Lung (tissue), 12 donors: Measurements from ENCODE around the gene CHRND. TPM values are rescaled to one million over a fixed set of nuclear protein-coding genes. Genes with fewer than 3 reads are reported as not detected.

Source experiments
- ATAC-seq: fragments of 200-7000 bp; cut with Tn5 transposase; one replicate; pipeline ENCODE4 v1.9.1; 2020; ENCODE audit warnings: moderate number of reproducible peaks; ENCODE audit not compliant: insufficient read depth, low FRiP score
- DNase-seq, 3 donors: peaks; one replicate each; pipeline ENCODE4 v3.0.0-alpha.2; 2013 to 2017
- H3K27ac ChIP-seq, 2 donors: one replicate each; pipeline ENCODE4 v1.5.1; 2013; ENCODE audit warnings: mild to moderate bottlenecking in 2 of 2, moderate library complexity in 2 of 2, control low read depth in 1 of 2, inconsistent platforms in 1 of 2, low read depth in 1 of 2, low read length in 1 of 2
- H3K27me3 ChIP-seq, 3 donors: one replicate each; pipeline ENCODE4 v1.5.1; 2013; ENCODE audit warnings: low read length in 2 of 3; ENCODE audit not compliant: control insufficient read depth in 3 of 3, insufficient read depth in 3 of 3
- H3K36me3 ChIP-seq, 4 donors: one replicate each; pipeline ENCODE4 v1.5.1; 2013; ENCODE audit warnings: low read length in 4 of 4, mild to moderate bottlenecking in 1 of 4, moderate library complexity in 1 of 4; ENCODE audit not compliant: control insufficient read depth in 4 of 4, insufficient read depth in 4 of 4
- H3K4me1 ChIP-seq, 5 donors: one replicate each; pipeline ENCODE4 v1.5.1; 2013; ENCODE audit warnings: low read length in 5 of 5, mild to moderate bottlenecking in 2 of 5, moderate library complexity in 1 of 5; ENCODE audit not compliant: control insufficient read depth in 5 of 5, insufficient read depth in 5 of 5
- H3K4me3 ChIP-seq: one replicate; pipeline ENCODE4 v1.5.1; 2013; ENCODE audit warnings: mild to moderate bottlenecking, control low read depth, moderate library complexity
- H3K9ac ChIP-seq, 2 donors: one replicate each; pipeline ENCODE4 v1.5.1; 2013; ENCODE audit warnings: low read length in 2 of 2, control low read depth in 1 of 2; ENCODE audit not compliant: insufficient read depth in 1 of 2
- H3K9me3 ChIP-seq, 4 donors: one replicate each; pipeline ENCODE4 v1.5.1; 2013; ENCODE audit warnings: low read length in 3 of 4, mild to moderate bottlenecking in 1 of 4, moderate library complexity in 1 of 4; ENCODE audit not compliant: control insufficient read depth in 4 of 4, insufficient read depth in 3 of 4
- CTCF ChIP-seq: IDR thresholded peaks from 2 replicates; pipeline ENCODE4 v1.5.1; 2012; ENCODE audit warnings: mild to moderate bottlenecking; ENCODE audit errors: control extremely low read depth, extremely low read depth
- WGBS, 2 donors: extraction: QIAGEN DNeasy Blood & Tissue Kit; methylation state at CpG; one replicate each; pipeline ENCODE4 v1.1.7; 2013; 5-methylcytosine and 5-hydroxymethylcytosine counted together
- polyA plus RNA-seq, 2 donors: library from polyadenylated mRNA; stranded (reverse); fragments of 200-250 nt; gene quantifications; one replicate each; pipeline ENCODE4 v1.2.1, GENCODE V29; 2013
- total RNA-seq, 2 donors: library from RNA; depleted of rRNA in 1 of 2; stranded (reverse); fragments of >200 nt in 1 of 2; gene quantifications; one replicate each; pipeline ENCODE4 v1.2.1, GENCODE V29; 2014 to 2021
- donor health status: control.
- donor health status: control.
- donor health status: Bipolar disorder and iron deficiency.
- donor health status: healthy.
- donor health status: DM: yes; HTN: yes; CAD: no.

Gene CHRND
- total and polyA plus RNA-seq, 4 donors, result not detected

GRCh38 chr2:232581725-232582124, 55.8 kb downstream of the CHRND start:
- Histone ChIP-seq H3K27me3 (no peaks in the 10 kb centered on the region), H3K4me3 (no peak overlapping the region), H3K36me3 (peaks cover 4 to 20% (median 15%) of the 10 kb centered on the region in 4 donors), H3K27ac (no peak overlapping the region), H3K9ac (no peak overlapping the region), H3K9me3 (no peaks in the 10 kb centered on the region), H3K4me1 (peaks cover 0 to 14% (median 0%) of the 10 kb centered on the region in 5 donors)
- ATAC-seq, result no peak
- no peak for TF ChIP-seq CTCF
- no peak for DNase-seq

- Histone ChIP-seq H3K27ac (no peak overlapping the region), H3K4me1 (peaks cover 0 to 8% (median 0%) of the 10 kb centered on the region in 5 donors), H3K4me3 (no peak overlapping the region), H3K9me3 (no peaks in the 10 kb centered on the region), H3K36me3 (peaks cover 0 to 16% (median 12%) of the 10 kb centered on the region in 4 donors), H3K9ac (no peak overlapping the region), H3K27me3 (no peaks in the 10 kb centered on the region)
- no peak for ATAC-seq
- 79 to 92% methylated on average over 6 of the region's 6 CpGs for WGBS, 2 donors
- TF ChIP-seq CTCF, result no peak
- peak in 1 of 3 donors; percentile 13 for DNase-seq
Observed at GRCh38 chr2:232584238-232584637, 58.3 kb downstream of the CHRND start.

Other genes with a start within 250 kb of the CHRND start
- gene ALPP, start 147.4 kb upstream of the CHRND start, total RNA-seq, result 10 to 100 TPM in 1 of 2 donors, 1 to 10 TPM in 1; 7.0 to 25.8 TPM
- gene ALPP, start 147.4 kb upstream of the CHRND start, polyA plus RNA-seq, result 10 to 100 TPM in 1 of 2 donors, 1 to 10 TPM in 1; 7.4 to 15.5 TPM
- 1 to 10 TPM; 1.0 to 1.2 TPM for gene ALPG, start 119.3 kb upstream of the CHRND start, total RNA-seq
- gene ALPG, start 119.3 kb upstream of the CHRND start, polyA plus RNA-seq, result under 1 TPM; 0.14 to 0.76 TPM
- gene ALPI, start 70.0 kb upstream of the CHRND start, total RNA-seq, result not detected
- gene ALPI, start 70.0 kb upstream of the CHRND start, polyA plus RNA-seq, result not detected
- under 1 TPM; 0.09 to 0.31 TPM for gene ECEL1, start 38.3 kb upstream of the CHRND start, total RNA-seq
- under 1 TPM; 0.14 to 0.35 TPM for gene ECEL1, start 38.3 kb upstream of the CHRND start, polyA plus RNA-seq
- gene PRSS56, start 5.8 kb upstream of the CHRND start, total RNA-seq, result not detected
- gene PRSS56, start 5.8 kb upstream of the CHRND start, polyA plus RNA-seq, result not detected
- gene CHRNG, start 13.5 kb downstream of the CHRND start, total RNA-seq, result not detected
- not detected for gene CHRNG, start 13.5 kb downstream of the CHRND start, polyA plus RNA-seq
- 1 to 10 TPM; 3.5 to 6.0 TPM for gene TIGD1, start 24.4 kb downstream of the CHRND start, total RNA-seq
- 1 to 10 TPM; 2.0 to 5.5 TPM for gene TIGD1, start 24.4 kb downstream of the CHRND start, polyA plus RNA-seq
- gene EIF4E2, start 24.5 kb downstream of the CHRND start, total RNA-seq, result 10 to 100 TPM; 43.7 to 63.6 TPM
- 10 to 100 TPM; 68.3 to 77.7 TPM for gene EIF4E2, start 24.5 kb downstream of the CHRND start, polyA plus RNA-seq
- gene EFHD1, start 107.4 kb downstream of the CHRND start, total RNA-seq, result 1 to 10 TPM; 2.2 to 8.6 TPM
- gene EFHD1, start 107.4 kb downstream of the CHRND start, polyA plus RNA-seq, result 1 to 10 TPM; 2.3 to 7.4 TPM
- gene GIGYF2, start 171.2 kb downstream of the CHRND start, total RNA-seq, result 100 to 1,000 TPM in 1 of 2 donors, 10 to 100 TPM in 1; 55.6 to 145 TPM
- 10 to 100 TPM; 15.9 to 19.0 TPM for gene GIGYF2, start 171.2 kb downstream of the CHRND start, polyA plus RNA-seq